ENCODE results near the gene OLFML2A. TPM values are rescaled to one million over a fixed set of nuclear protein-coding genes. Genes with fewer than 3 reads are reported as not detected.
A peak's percentile ranks its signal among the peaks of the same experiment; 100 is the strongest.

OLFML2A gene
- total RNA-seq, 6 donors from 2014 or later: 4.2 to 35.6 (median 12.2) TPM

GRCh38 chr9:124829334-124829669 is 52.4 kb downstream of the OLFML2A start:
- no peaks in the 10 kb centered on the region for H3K36me3 ChIP-seq
- no peak overlapping the region for H3K27ac ChIP-seq
- no peaks in the 10 kb centered on the region for H3K27me3 ChIP-seq
- no peak overlapping the region for H3K4me3 ChIP-seq
- DNase-seq: no peak
- TF ChIP-seq POLR2A (IDR thresholded peaks at IDR 0.05) (no peak), POLR2AphosphoS5 (IDR thresholded peaks at IDR 0.05) (no peak), EP300 (IDR thresholded peaks at IDR 0.05) (no peak)
- TF ChIP-seq, protein P1, sequence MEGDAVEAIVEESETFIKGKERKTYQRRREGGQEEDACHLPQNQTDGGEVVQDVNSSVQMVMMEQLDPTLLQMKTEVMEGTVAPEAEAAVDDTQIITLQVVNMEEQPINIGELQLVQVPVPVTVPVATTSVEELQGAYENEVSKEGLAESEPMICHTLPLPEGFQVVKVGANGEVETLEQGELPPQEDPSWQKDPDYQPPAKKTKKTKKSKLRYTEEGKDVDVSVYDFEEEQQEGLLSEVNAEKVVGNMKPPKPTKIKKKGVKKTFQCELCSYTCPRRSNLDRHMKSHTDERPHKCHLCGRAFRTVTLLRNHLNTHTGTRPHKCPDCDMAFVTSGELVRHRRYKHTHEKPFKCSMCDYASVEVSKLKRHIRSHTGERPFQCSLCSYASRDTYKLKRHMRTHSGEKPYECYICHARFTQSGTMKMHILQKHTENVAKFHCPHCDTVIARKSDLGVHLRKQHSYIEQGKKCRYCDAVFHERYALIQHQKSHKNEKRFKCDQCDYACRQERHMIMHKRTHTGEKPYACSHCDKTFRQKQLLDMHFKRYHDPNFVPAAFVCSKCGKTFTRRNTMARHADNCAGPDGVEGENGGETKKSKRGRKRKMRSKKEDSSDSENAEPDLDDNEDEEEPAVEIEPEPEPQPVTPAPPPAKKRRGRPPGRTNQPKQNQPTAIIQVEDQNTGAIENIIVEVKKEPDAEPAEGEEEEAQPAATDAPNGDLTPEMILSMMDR (IDR thresholded peaks at IDR 0.05): no peak
- no peak for ATAC-seq (ENCODE audit: low FRiP score in 2 of 2)
- H3K9me3 ChIP-seq: no peaks in the 10 kb centered on the region
- WGBS, 2 donors: 49 to 53% methylated on average over 5 of the region's 5 CpGs
- peaks cover 13 to 16% (median 14%) of the 10 kb centered on the region in 4 donors for H3K4me1 ChIP-seq

- Histone ChIP-seq H3K27ac (no peak overlapping the region), H3K4me3 (no peak overlapping the region), H3K36me3 (no peaks in the 10 kb centered on the region), H3K27me3 (no peaks in the 10 kb centered on the region), H3K9me3 (no peaks in the 10 kb centered on the region), H3K4me1 (peaks cover 21 to 29% (median 24%) of the 10 kb centered on the region in 4 donors)
- WGBS, 2 donors: 66 to 67% methylated on average over 4 of the region's 4 CpGs
- TF ChIP-seq, protein P1 (IDR thresholded peaks at IDR 0.05): no peak
- TF ChIP-seq POLR2A (IDR thresholded peaks at IDR 0.05) (no peak), EP300 (IDR thresholded peaks at IDR 0.05) (no peak), POLR2AphosphoS5 (IDR thresholded peaks at IDR 0.05) (no peak)
- ATAC-seq (ENCODE audit: low FRiP score in 2 of 2): no peak
- DNase-seq: no peak
Measured at GRCh38 chr9:124830593-124830992, 53.7 kb downstream of the OLFML2A start.

DNA sequence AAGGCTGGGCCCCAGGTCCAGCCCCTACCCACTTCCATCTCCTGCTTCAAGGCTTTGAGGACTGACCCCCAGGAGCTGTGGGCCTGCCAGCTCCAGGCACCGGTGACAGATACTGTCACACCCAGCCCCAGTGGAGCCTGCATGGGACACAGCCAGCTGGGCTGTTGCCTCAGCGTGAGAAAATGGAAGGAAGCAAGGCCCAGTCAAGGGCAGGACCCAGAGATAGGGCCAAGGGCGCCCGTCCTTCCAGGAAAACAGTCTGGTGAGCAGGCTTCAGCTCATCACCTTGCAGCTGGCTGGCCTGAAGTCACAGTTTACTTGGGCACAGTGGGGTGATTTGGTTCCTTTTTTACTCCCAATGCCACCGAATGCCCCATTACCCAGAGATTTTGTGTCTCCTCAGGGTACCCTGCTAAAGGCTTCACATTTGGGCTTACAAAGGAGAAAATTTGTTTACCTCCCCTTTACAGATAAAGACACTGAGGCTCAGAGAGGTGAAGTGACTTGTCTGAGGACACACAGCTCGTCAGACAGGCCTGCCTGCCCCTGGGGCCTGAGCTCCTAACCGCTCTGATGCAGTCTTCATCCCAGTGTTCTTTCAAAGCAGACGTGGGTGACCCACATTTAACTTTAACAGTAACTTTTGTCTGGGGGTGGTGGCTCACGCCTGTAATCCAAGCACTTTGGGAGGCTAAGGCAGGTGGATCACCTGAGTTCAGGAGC is 54.9 kb downstream of the OLFML2A start:
- Histone ChIP-seq H3K36me3 (no peaks in the 10 kb centered on the region), H3K27ac (peak overlapping the region in 1 of 4 donors; percentile 8), H3K27me3 (no peaks in the 10 kb centered on the region), H3K4me1 (peaks cover 21 to 29% (median 24%) of the 10 kb centered on the region in 4 donors), H3K9me3 (no peaks in the 10 kb centered on the region), H3K4me3 (no peak overlapping the region)
- ATAC-seq (ENCODE audit: low FRiP score in 2 of 2): peak in 1 of 2 donors; percentile 40
- TF ChIP-seq, protein P1 (IDR thresholded peaks at IDR 0.05): no peak
- no peak for TF ChIP-seq POLR2A (IDR thresholded peaks at IDR 0.05)
- peak in 1 of 2 donors; percentile 56 for TF ChIP-seq POLR2AphosphoS5 (IDR thresholded peaks at IDR 0.05)
- WGBS, 2 donors: 62 to 72% methylated on average over 5 to 9 of the region's 9 CpGs
- DNase-seq: no peak

- Histone ChIP-seq H3K27ac (no peak overlapping the region), H3K36me3 (no peaks in the 10 kb centered on the region), H3K27me3 (no peaks in the 10 kb centered on the region), H3K9me3 (no peaks in the 10 kb centered on the region), H3K4me3 (no peak overlapping the region), H3K4me1 (peaks cover 21 to 29% (median 24%) of the 10 kb centered on the region in 4 donors)
- DNase-seq: no peak
- peak; percentile 15 to 72 for ATAC-seq (ENCODE audit: low FRiP score in 2 of 2)
- no peak for TF ChIP-seq POLR2AphosphoS5 (IDR thresholded peaks at IDR 0.05)
- no peak for TF ChIP-seq POLR2A (IDR thresholded peaks at IDR 0.05)
- TF ChIP-seq, protein P1 (IDR thresholded peaks at IDR 0.05): no peak
- no peak for TF ChIP-seq EP300 (IDR thresholded peaks at IDR 0.05)
- 53 to 58% methylated on average over 6 to 7 of the region's 7 CpGs for WGBS, 2 donors
Measured at GRCh38 chr9:124834591-124834990, 57.7 kb downstream of the OLFML2A start.

Data from upper lobe of left lung (tissue), 6 donors.